ENCODE results near the gene SCAPER.
"Not testable (repeated sequence)": the region's sequence is repeated elsewhere in the genome, so short reads cannot be mapped to it uniquely, and the experiment has no call there.

The SCAPER gene

DNA sequence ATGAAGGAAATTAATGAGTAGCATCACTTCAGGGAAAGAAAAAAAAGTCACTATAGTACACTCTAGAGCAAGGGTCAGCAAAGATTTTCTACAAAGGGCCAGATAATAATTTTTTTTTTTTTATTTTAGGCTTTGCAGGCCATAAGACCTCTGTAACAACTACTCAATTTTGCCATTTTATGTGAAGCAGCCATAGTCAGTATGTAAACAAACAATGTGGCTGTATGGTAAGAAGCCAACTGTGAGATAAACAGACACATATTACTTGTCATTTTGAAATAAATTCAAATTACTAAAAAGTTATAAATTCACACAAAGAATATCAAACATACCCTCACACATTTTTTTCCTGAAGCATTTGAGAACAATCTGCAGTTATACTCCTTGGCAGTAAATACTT, 40.6 kb downstream of the SCAPER start:
- no peak for DNase-seq (ENCODE audit: insufficient read length, low spot score)
- FAIRE-seq, result no peak

DNA sequence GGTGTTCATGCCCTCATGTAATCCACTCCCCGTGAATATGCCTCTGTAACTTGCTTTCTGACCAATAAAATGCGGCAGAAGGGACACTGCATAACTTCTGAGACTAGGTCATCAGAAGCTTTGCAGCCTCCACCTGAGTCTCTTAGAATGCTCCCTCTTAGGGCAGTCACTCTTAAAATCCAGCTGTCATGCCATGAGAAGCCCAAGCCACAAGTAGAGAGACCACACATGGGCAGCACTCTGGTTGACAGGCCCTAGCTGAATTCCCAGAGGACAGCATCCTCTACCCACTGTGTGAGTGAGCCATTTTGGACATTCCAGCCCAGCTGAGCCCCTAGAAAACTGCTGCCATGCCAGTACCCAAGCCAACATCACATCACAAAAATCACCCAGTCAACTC, 41.4 kb downstream of the SCAPER start:
- FAIRE-seq (no peak), DNase-seq (ENCODE audit: insufficient read length, low spot score) (no peak)

DNA sequence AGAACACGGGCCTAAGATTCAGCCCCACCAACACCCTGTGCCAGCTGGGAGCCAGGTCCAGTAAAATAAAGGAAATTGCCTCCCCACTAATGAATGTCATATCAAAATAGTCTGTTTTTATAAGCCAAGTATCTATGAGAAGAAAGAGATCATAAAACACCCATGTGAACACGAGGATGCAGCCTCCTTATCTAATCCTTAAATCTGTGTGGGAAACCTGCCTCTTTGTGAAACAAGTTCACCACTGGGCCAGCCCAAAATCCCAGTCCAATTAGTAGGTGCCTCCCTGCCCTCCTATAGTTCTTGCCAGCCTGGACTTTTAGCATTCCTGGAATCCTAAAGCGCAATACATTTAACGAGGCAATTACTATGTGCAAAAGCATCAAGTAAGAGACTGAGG, 42.0 kb downstream of the SCAPER start:
- no peak for DNase-seq (ENCODE audit: insufficient read length, low spot score)

DNA sequence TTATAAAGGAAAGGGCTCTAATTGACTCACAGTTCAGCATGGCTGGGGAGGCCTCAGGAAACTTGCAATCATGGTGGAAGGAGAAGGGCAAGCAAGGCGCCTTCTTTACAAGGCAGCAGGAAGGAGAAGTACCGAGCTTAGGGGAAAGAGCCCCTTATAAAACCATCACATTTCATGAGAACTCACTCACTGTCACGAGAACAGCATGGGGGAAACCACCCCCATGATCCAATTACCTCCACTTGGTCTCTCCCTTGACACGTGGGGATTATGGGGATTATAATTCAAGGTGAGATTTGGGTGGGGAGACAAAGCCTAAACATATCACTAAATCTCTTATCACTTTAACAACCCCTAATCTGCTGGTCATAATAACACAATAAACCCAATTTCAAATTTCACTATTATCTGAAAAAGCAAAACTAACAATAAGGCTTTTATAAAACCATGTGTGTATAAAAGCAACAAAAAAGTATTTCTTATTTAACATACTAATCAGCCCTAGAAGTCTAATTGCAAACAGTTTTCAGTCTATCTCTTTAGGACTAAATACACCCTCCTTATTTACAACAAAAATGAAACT, 43.2 kb downstream of the SCAPER start:
- DNase-seq (ENCODE audit: insufficient read length, low spot score) (no peak), FAIRE-seq (no peak)

More for the DNA sequence above, 42.0 kb downstream of the SCAPER start:
- no peak for FAIRE-seq

DNA sequence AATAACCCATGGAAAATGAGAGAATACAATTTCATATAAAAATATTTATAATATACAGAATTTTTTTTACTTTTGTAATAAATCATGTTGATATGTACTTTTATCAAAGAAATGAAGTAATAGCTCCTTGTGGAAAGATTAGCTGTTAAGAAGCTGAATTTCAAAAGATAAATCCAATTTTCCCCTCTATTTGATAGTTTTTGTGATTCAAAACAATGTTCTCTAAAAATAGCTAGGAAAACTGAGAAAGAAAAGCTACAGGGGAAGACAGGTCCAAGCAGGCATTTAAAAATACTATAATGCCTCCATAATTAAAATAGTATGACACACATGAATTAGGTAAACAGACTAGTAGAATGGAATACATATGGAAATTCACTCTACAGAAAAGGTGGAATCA, 44.9 kb downstream of the SCAPER start:
- no peak for FAIRE-seq

DNA sequence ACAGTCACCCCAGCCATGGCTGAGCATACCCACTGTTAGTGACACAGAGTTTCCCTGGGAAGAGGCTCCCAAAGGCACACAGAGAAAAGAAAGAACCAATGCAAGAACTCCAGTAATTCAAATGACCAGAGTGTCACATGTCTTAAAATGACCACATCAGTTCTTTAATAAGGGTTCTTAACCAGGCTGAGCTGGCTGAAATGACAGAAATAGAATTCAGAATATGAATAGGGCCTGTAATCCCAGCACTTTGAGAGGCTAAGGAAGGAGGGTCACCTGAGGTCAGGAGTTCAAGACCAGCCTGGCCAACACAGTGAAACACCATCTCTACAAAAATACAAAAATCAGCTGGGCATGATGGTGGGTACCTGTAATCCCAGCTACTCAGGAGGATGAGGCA, 54.8 kb downstream of the SCAPER start:
- not testable (repeated sequence) for FAIRE-seq

More for the DNA sequence above, 44.9 kb downstream of the SCAPER start:
- DNase-seq (ENCODE audit: insufficient read length, low spot score), result no peak

DNA sequence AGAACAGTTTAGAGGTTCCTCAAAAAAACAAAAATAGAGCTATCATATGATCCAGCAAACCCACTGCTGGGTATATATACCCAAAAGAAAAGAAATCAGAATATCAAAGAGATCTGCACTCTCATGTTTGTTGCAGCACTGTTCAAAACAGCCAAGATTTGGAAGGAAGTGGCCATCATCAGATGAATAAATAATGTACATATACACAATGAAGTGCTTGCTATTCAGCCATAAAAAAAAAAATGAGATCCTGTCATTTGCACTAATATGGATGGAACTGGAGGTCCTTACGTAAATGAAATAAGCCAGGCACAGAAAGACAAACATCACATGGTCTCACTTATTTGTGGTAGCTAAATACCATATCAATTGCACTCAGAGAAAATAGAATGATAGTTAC, 58.4 kb downstream of the SCAPER start:
- FAIRE-seq, result no peak
- no peak for DNase-seq (ENCODE audit: insufficient read length, low spot score)

More for the DNA sequence above, 54.8 kb downstream of the SCAPER start:
- not testable (repeated sequence) for DNase-seq (ENCODE audit: insufficient read length, low spot score)

DNA sequence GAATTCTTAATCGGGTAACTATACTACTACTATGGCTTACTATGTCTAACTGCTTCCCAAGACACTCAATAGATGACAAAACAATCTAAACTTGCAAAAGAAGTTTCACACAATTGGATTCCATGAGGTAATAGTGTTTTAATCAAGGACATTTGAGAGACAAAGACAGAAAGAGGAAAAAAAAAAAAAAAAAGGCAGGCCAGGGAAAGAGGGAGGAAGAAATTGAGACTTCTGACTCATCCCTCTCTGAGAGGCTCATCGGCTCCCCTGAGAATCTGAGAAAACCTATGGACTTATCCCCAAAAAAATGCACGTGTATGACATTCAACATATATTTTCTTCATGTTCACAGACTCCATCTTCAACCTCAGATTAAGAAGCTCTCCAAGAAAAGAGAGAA, 61.0 kb downstream of the SCAPER start:
- no peak for FAIRE-seq
- no peak for DNase-seq (ENCODE audit: insufficient read length, low spot score)

DNA sequence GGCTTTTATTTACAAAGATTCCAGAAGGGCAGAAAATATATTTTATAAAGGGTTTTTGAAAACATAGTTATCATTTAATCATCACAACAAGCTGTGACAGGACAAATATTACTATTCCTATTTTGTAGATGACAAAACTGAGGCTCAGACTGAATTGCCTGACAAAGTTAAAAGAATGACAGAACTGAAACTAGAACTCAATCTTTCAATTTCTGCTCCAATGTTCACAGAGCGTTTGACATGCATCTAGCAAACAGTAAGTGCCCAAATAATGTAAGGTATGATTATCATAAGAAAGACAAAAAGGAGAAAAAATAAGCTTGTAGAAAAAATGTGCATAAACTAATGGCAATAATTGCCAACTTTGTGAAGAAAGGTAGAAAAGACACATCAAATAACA, 61.9 kb downstream of the SCAPER start:
- FAIRE-seq (no peak), DNase-seq (ENCODE audit: insufficient read length, low spot score) (no peak)

DNA sequence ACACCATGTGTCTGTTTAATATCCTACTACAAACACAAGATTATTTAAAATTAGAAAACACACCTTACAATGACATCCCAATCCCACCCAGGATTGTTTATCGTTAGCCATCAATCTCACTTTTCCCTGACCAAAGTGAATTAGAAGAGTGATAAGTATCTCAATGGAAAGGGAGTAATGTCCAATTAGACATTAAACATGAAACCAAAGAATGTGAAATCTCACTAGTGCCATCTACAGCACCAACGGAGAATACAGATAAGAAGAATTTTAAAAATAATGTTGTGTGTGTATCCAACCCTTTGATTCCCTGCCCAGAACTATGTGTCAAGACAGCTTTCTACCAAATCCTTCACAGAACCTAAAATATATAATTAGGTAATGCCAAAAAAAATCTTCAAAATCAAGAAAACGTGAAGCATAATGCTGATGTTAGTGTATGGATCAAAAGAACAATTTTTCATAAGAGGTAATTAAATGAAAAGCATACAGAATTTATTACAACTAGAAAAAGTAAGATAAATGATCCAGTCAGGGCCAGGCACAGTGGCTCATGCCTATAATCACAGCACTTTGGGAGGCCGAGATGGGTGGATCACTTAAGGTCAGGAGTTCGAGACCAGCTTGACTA, 64.2 kb downstream of the SCAPER start:
- DNase-seq (ENCODE audit: insufficient read length, low spot score) (peak; percentile 15), FAIRE-seq (no peak)

DNA sequence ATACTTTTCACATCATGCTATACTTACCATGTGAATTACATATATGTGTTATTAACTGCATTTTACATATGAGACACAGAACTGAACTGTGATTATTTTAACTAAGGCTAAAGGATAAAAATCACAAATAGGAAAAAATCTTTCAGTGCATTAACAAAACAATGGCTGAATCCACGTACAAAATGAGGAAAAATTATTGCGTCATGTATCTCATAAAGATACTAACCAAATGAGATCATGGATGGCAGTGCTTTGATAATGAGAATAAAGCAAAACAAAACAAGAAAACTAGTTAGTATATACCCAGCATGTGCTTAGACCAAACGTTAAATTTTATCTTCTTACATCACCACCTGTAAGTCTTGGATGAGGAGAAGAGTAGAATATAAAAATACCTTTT, 66.0 kb downstream of the SCAPER start:
- no peak for FAIRE-seq
- no peak for DNase-seq (ENCODE audit: insufficient read length, low spot score)

DNA sequence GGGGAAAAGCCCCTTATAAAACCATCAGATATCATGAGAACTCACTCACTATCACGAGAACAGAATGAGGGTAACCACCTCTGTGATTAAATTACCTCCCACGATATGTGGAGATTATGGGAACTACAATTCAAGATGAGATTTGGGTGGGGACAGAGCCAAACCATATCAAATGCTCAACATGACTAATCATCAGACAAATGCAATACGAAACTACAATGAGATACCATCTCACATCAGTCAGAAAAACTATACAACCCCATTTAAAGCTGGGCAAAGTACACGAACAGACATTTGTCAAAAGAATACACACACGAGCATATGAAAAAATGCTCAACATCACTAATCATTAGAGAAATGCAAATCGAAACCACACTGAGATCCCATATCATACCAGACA, 67.7 kb downstream of the SCAPER start:
- no peak for FAIRE-seq

DNA sequence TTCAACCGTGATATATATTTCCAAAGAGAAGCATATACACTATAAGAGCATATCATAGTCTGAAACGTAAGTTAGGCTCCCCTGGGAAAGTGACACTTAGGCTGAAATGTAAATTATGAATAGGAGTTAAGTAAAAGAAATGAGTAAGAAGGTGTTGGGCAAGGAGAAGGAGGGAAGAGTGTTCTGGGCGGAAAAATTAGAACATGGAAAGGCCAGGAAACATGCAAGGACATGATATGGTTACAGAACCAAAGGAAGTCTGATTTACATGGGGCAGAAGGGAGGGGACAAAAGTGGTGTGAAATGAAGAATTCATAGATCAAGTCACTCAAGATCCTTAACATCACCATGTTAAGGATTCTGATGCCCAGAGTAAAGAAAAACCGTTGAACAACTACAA, 75.2 kb downstream of the SCAPER start:
- FAIRE-seq (no peak), DNase-seq (ENCODE audit: insufficient read length, low spot score) (no peak)

More for the DNA sequence above, 67.7 kb downstream of the SCAPER start:
- no peak for DNase-seq (ENCODE audit: insufficient read length, low spot score)

DNA sequence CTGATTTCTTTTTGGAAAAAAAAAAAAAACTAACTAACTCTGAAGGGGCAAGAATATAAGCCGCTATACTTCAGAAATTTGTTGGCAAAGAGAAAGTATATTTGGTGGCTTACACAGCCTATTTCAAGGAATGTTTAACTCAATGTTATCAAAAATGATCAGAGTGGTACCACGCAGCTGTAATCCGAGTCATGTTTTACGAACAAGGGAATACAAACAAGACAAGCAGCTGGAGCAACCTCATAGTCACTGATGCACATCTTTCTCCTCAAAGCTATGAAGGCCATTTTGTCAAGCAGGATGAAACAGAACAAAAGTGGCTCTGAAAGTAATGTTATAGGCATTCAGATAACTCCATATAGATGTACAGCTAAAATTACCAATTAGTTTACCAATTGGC, 81.2 kb downstream of the SCAPER start:
- DNase-seq (ENCODE audit: insufficient read length, low spot score) (no peak), FAIRE-seq (no peak)

DNA sequence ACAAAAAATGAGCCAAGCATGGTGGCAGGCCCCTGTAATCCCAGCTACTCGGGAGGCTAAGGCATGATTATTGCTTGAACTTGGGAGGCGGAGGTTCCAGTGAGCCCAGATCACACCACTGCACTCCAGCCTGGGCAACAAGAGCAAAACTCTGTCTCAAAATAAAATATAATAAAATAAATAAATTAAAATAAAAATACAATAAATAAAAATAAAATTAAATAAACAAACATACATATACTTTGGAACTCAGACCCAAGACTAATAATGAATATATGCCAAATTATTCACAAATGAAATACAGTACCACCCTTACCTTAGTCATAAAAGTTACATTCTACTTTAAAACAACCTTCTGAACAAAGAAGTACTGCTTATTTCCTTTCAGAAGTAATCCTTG, 81.8 kb downstream of the SCAPER start:
- no peak for DNase-seq (ENCODE audit: insufficient read length, low spot score)
- FAIRE-seq, result no peak

DNA sequence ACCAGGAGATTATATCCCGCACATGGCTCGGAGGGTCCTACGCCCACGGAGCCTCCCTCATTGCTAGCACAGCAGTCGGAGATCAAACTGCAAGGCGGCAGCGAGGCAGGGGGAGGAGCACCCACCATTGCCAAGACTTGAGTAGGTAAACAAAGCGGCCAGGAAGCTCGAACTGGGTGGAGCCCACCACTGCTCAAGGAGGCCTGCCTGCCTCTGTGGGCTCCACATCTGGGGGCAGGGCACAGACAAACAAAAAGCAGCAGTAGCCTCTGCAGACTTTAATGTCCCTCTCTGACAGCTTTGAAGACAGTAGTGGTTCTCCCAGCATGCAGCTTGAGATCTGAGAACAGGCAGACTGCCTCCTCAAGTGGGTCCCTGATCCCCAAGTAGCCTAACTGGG, 86.2 kb downstream of the SCAPER start:
- not testable (repeated sequence) for FAIRE-seq; DNase-seq (ENCODE audit: insufficient read length, low spot score)

DNA sequence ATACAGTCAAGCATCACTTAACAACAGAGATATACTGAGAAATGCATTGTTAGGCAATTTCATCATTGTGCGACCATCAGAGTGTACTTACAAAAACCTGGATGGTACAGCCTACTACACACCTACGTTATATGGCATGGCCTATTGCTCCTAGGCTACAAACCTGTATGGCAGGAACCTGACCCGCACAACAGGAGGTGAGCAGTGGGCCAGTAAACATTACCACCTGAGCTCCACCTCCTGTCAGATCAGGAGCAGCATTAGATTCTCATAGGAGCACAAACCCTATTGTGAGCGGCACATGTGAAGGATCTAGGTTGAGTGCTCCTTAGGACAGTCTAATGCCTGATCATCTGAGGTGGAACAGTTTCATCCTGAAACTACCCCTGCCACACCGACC, 89.7 kb downstream of the SCAPER start:
- FAIRE-seq, result no peak
- DNase-seq (ENCODE audit: insufficient read length, low spot score), result no peak

DNA sequence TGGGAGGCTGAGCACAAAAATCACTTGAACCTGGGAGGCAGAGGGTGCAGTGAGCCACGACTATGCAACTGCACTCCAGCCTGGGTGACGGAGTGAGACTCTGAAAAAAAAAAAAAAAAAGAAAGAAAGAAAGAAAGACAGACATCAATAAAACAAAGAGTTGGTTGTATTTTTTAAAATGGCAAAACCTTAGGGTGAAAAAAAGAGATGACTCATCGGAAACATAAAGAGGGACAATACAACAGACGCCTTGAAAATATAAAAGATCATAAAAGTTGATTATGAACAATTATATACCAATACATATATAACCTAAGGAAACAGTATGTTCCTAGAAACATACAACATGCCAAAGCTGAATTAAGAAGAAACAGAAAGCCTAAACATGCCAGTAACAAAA, 92.8 kb downstream of the SCAPER start:
- FAIRE-seq (no peak), DNase-seq (ENCODE audit: insufficient read length, low spot score) (no peak)

DNA sequence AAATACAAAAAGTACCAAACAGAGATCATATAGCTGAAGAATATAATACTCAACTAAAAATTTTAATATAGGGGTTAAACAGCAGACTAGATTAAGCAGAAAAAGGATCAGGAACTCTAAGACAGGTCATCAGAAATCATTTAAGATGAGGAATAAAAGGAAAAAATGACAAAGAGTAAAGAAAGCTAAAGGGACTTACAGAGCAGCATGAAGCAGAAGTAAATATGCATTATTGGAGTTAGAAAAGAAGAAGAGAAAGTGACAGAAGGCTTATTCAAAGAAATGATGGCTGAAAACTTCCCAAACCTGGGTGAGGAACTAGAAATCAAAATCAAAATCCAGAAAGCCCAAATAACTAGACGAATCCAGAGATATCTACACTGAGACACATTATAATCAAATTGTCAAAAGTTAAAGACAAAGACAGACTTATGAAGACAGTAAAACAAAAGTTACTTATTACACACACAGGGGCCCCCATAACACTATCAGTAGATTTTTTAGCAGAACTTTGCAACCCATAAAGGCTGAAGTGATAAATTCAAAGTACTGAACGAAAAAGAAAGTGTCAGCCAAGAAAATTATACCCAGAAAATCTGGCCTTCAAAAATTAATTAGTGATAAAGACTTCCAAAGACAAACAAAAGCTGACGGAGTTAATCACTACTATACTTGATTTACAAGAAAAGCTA, 95.6 kb downstream of the SCAPER start:
- no peak for DNase-seq (ENCODE audit: insufficient read length, low spot score)

DNA sequence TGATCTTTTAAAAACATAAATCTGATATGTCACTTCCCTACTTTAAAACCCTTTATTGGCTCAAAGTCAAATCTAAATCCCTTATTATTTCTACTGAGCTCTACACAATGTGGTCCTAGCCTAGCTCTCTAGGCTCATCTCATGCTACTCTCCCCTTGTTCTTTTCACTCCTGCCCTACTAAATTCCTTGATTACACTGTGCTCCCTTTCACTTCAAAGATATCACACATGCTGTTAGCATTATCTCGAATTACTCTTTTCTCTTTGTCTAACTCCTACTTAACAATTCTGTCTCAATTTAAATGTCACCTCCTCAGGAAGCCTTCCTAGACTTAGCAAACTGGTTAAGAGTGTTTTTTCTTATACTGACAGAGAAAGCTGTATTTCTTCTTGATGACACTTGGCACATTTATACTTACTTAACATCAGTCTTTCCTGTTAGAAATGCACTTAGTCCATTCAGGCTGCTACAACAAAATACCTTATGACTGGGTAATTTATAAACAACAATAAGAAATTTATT, 102.0 kb downstream of the SCAPER start:
- FAIRE-seq (no peak), DNase-seq (ENCODE audit: insufficient read length, low spot score) (no peak)

More for the DNA sequence above, 95.6 kb downstream of the SCAPER start:
- no peak for FAIRE-seq

DNA sequence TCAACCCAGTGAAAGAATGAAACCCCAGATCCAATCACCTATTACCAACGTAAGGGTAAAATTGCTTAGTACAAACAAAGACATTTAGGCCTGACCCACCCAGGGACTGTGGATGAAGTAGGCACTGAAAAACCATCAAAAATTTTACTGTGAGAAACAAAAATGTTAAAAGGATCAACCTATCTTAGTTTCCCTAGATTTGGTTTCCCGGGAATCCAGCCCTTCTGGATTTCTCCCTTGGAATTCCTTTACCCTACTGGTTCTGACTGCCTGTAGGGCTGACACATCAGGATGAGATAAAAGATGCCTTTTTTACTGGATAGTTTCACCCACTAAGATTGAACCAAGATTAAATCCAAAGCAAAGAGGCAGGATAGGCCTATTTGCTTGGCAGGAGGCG, 102.7 kb downstream of the SCAPER start:
- DNase-seq (ENCODE audit: insufficient read length, low spot score), result no peak
- FAIRE-seq, result no peak

DNA sequence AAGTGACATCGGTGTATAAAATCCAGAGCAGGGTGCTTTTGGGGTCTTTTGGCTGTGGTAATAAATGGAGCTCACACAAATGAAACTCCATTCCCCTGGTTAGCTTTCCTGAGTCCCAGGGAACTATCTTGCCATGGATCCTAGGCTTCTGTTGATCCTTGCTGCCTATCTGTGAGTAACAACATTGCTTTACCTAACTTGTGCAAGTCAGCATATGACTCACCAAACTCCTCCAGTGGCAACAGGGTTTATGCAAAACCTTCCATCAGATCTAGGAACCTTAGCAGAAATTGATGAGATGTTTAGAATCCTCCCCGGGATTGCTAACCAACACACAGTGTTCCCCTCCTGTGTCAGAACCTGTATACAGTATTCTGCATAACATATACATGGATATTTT, 105.4 kb downstream of the SCAPER start:
- DNase-seq (ENCODE audit: insufficient read length, low spot score), result peak; percentile 17

More for the DNA sequence above, 105.4 kb downstream of the SCAPER start:
- no peak for FAIRE-seq

Data from HTR-8/SVneo (cell line).